Measurements from ENCODE around the gene MTG1. TPM values are rescaled to one million over a fixed set of nuclear protein-coding genes. Genes with fewer than 3 reads are reported as not detected.

Gene MTG1
- total and polyA plus RNA-seq, 2 donors (not counting 1 experiment from before 2014, with no cell fraction given), result 90.0 to 117 TPM

DNA sequence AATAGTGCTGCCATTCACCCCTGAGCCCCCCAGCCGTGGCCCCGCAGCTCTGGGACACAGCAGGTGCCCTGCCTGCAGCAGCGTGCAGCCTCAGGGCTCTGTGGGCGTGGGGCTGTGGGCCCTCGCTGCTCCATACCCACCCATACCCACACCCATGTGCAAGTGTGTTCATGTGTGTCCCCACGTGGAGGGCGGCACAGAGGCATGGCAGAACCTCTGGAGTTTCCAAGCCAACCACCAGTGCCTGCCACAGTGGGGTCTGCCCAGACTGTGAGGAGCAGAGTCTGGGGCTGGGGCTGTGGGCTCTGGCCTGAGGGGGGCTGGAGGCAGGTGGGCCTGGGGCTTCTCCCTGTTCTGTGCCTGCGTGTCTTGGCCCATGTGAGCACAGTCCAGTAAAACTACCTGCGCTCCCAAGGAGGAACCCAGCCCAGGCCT is 44.4 kb upstream of the MTG1 start:
- peaks cover 0 to 24% (median 7%) of the 10 kb centered on the region in 4 experiments for H3K27me3 ChIP-seq (replicated peaks in 1 of 4; ENCODE audit: control extremely low read depth in 1 of 4, control insufficient read depth in 3 of 4, insufficient read depth in 4 of 4, low read length in 3 of 4)
- intact Hi-C loops (cut with micrococcal nuclease), result no loop called here
- H3K9ac ChIP-seq (ENCODE audit: low read length), result no peak overlapping the region
- H4K20me1 ChIP-seq (ENCODE audit: control insufficient read depth, insufficient read depth, low read length, poor library complexity, severe bottlenecking), result no peaks in the 10 kb centered on the region
- no peak overlapping the region for H3K4me3 Mint-ChIP-seq
- H3K9me3 ChIP-seq (ENCODE audit: control extremely low read depth in 1 of 3, control insufficient read depth in 2 of 3, insufficient read depth in 1 of 3, low read length in 2 of 3), result peaks cover 0 to 15% (median 0%) of the 10 kb centered on the region in 3 donors
- peaks cover 10% of the 10 kb centered on the region for H3K4me1 Mint-ChIP-seq
- H3K79me2 ChIP-seq (ENCODE audit: control insufficient read depth, insufficient read depth, low read length), result peaks cover 3% of the 10 kb centered on the region
- H2AFZ ChIP-seq (ENCODE audit: insufficient read depth, low read depth, low read length, poor library complexity, severe bottlenecking), result no peak overlapping the region
- no peak for DNase-seq
- CTCF ChIA-PET, result no interaction called here
- peaks cover 17% of the 10 kb centered on the region for H3K27me3 Mint-ChIP-seq
- POLR2A ChIA-PET, result no interaction called here
- peaks cover 0 to 3% of the 10 kb centered on the region in 2 donors for H3K4me1 ChIP-seq (ENCODE audit: control insufficient read depth in 2 of 2, insufficient read depth in 2 of 2, low read length in 2 of 2)
- TF ChIP-seq EZH2 (IDR thresholded peaks at IDR 0.05; ENCODE audit: borderline replicate concordance, insufficient read depth, low read depth, low read length, poor library complexity, severe bottlenecking), result no peak
- TF ChIP-seq, protein P1, sequence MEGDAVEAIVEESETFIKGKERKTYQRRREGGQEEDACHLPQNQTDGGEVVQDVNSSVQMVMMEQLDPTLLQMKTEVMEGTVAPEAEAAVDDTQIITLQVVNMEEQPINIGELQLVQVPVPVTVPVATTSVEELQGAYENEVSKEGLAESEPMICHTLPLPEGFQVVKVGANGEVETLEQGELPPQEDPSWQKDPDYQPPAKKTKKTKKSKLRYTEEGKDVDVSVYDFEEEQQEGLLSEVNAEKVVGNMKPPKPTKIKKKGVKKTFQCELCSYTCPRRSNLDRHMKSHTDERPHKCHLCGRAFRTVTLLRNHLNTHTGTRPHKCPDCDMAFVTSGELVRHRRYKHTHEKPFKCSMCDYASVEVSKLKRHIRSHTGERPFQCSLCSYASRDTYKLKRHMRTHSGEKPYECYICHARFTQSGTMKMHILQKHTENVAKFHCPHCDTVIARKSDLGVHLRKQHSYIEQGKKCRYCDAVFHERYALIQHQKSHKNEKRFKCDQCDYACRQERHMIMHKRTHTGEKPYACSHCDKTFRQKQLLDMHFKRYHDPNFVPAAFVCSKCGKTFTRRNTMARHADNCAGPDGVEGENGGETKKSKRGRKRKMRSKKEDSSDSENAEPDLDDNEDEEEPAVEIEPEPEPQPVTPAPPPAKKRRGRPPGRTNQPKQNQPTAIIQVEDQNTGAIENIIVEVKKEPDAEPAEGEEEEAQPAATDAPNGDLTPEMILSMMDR (IDR thresholded peaks at IDR 0.05), result no peak
- H3K4me2 ChIP-seq (replicated peaks; ENCODE audit: low read depth, low read length, poor library complexity, severe bottlenecking), result no peak overlapping the region
- no peak overlapping the region for H3K27ac Mint-ChIP-seq
- no peak overlapping the region for H3K27ac ChIP-seq (ENCODE audit: low read length in 2 of 2)
- ATAC-seq (ENCODE audit: low read depth), result no peak
- 60% methylated on average over 6 of the region's 9 CpGs for WGBS (ENCODE audit: insufficient coverage)
- H3K4me3 ChIP-seq (ENCODE audit: control extremely low read depth in 1 of 5, extremely low read depth in 1 of 5, insufficient read depth in 1 of 5, low read depth in 2 of 5, low read length in 4 of 5), result no peak overlapping the region
- H3K36me3 ChIP-seq (replicated peaks in 1 of 2; ENCODE audit: control extremely low read depth in 1 of 2, control insufficient read depth in 1 of 2, extremely low read depth in 1 of 2, insufficient read depth in 2 of 2, low read length in 1 of 2), result no peaks in the 10 kb centered on the region
- no peaks in the 10 kb centered on the region for H3K9me3 Mint-ChIP-seq (ENCODE audit: insufficient read depth)

DNA sequence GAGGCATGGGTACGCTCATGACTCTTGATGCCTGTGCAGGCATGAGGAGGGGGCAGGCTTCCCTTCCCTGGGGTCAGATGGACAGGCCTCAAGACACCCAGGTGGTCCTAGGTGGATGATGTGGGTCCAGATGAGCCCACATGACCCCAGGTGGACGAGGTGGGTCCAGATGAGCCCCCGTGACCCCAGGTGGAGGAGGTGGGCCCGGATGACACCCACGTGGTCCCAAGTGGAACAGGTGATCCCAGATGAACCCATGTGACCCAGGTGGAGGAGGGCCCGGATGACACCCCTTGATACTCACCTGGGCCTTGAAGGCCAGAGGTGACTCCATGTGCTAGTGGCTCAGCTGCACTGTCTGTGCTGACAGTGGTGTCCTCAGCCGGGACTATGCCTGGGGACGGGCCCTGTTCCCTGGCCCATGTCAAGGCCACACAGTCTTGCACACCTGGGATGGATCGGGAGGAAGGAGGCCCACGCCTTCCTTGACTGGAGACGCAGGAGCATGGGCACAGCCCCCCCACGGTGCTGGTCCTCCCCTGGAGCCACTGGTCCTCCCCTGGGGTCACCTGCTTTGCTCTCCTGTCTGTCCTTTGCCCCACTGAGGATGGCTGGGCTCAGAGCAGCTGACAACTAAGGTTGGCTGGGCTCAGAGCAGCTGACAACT is 43.5 kb upstream of the MTG1 start:
- peaks cover 0 to 19% (median 5%) of the 10 kb centered on the region in 4 experiments for H3K27me3 ChIP-seq (replicated peaks in 1 of 4; ENCODE audit: control extremely low read depth in 1 of 4, control insufficient read depth in 3 of 4, insufficient read depth in 4 of 4, low read length in 3 of 4)
- Mint-ChIP-seq H3K27me3 (peaks cover 10% of the 10 kb centered on the region), H3K4me1 (peaks cover 10% of the 10 kb centered on the region), H3K4me3 (no peak overlapping the region), H3K9me3 (ENCODE audit: insufficient read depth) (no peaks in the 10 kb centered on the region), H3K27ac (no peak overlapping the region)
- ChIA-PET CTCF (no interaction called here), POLR2A (no interaction called here)
- H3K9me3 ChIP-seq (ENCODE audit: control extremely low read depth in 1 of 3, control insufficient read depth in 2 of 3, insufficient read depth in 1 of 3, low read length in 2 of 3), result peaks cover 0 to 15% (median 0%) of the 10 kb centered on the region in 3 donors
- intact Hi-C loops (cut with micrococcal nuclease), result no loop called here
- DNase-seq, result no peak
- 83% methylated on average over 12 of the region's 12 CpGs for WGBS (ENCODE audit: insufficient coverage)
- no peak overlapping the region for H3K4me2 ChIP-seq (replicated peaks; ENCODE audit: low read depth, low read length, poor library complexity, severe bottlenecking)
- H4K20me1 ChIP-seq (ENCODE audit: control insufficient read depth, insufficient read depth, low read length, poor library complexity, severe bottlenecking), result peaks cover 1% of the 10 kb centered on the region
- ATAC-seq (ENCODE audit: low read depth), result no peak
- no peak overlapping the region for H2AFZ ChIP-seq (ENCODE audit: insufficient read depth, low read depth, low read length, poor library complexity, severe bottlenecking)
- peaks cover 0 to 6% of the 10 kb centered on the region in 2 donors for H3K4me1 ChIP-seq (ENCODE audit: control insufficient read depth in 2 of 2, insufficient read depth in 2 of 2, low read length in 2 of 2)
- peaks cover 11% of the 10 kb centered on the region for H3K79me2 ChIP-seq (ENCODE audit: control insufficient read depth, insufficient read depth, low read length)
- no peak overlapping the region for H3K9ac ChIP-seq (ENCODE audit: low read length)
- no peak overlapping the region for H3K4me3 ChIP-seq (ENCODE audit: control extremely low read depth in 1 of 5, extremely low read depth in 1 of 5, insufficient read depth in 1 of 5, low read depth in 2 of 5, low read length in 4 of 5)
- TF ChIP-seq, protein P1 (IDR thresholded peaks at IDR 0.05), result no peak
- TF ChIP-seq EZH2 (IDR thresholded peaks at IDR 0.05; ENCODE audit: borderline replicate concordance, insufficient read depth, low read depth, low read length, poor library complexity, severe bottlenecking), result no peak
- H3K36me3 ChIP-seq (replicated peaks in 1 of 2; ENCODE audit: control extremely low read depth in 1 of 2, control insufficient read depth in 1 of 2, extremely low read depth in 1 of 2, insufficient read depth in 2 of 2, low read length in 1 of 2), result no peaks in the 10 kb centered on the region
- no peak overlapping the region for H3K27ac ChIP-seq (ENCODE audit: low read length in 2 of 2)

Data from B cell (primary cell).